HG02678 (cell line): ENCODE measurements around the gene GLP1R.

Experiments used
- ATAC-seq: cut with Tn5 transposase; IDR thresholded peaks from one replicate; pipeline ENCODE4 v1.9.1; 2021; ENCODE audit warnings: mild to moderate bottlenecking, moderate library complexity; ENCODE audit not compliant: unreplicated experiment

Gene GLP1R

DNA sequence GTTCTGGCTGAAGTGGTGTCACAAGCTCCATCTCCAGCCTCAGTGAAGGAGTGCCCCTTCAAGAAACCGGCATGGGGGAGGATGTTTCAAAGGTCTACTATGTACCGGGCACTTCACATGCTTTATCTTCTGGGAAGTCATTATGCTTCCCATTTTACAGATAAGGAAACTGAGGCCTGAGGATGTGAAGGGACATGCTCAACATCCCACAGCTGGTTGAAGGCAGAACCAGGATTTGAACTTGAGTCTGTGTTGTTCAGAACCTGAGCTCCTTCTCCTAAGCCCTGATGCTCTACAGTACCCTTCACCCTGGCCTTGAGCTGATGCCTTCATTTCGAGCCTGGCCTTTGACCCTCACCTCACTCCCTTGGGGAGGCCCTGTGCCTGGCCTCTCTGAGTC lies 13.0 kb downstream of the GLP1R start:
- ATAC-seq, result no peak

DNA sequence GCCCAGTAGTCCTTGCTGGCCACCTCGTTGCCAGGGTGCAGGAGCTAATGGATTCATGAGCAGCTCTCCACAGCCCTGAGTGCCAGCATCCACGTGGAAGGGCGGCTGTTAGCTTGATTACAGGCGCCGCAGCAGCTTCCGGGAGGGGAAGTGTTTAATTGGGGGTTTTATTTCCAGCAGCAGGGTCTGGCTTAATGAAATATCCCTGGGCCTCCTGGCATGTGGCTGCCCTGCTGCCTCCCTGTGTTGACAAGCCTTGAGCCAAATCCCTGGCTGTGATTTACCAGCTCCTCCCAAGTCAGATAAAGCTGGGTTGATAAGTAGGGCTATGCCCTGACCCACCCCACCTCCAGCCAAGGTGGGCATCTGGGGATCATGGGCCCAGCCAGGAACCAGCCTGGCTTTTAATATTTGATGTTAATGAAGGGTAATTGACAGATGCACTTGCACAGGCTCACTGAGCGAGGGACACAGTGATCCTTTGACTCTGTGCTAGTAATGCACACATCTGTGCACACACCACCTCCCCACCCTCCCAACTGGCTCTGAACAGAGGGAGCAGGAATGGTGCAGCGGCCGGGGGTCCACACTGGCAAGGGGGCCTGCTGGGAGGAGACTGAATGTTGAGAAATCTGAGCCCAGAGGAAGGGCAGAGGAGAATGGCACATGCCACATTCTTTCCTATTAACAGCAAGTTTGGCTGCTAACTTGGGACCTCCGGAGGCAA lies 13.6 kb downstream of the GLP1R start:
- no peak for ATAC-seq

DNA sequence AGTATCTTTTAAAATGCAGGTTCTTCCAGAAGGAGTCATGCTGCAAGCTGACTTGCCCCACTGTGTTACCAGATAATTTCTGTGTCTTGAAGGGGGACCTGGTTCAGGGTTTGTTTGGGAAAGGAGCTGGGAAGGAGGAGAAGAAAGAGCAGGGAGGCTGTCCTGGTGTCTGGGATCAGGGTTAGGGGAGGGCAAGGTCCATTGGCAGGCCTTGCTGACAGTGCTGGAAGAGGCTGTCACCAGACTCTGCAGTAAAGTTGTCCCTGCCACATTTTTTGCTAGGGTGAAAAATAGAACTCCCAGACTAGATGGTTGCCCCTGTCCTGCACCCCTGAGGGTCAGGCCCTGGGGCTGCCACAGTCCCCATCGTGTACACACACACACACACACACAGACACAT lies 14.9 kb downstream of the GLP1R start:
- no peak for ATAC-seq

DNA sequence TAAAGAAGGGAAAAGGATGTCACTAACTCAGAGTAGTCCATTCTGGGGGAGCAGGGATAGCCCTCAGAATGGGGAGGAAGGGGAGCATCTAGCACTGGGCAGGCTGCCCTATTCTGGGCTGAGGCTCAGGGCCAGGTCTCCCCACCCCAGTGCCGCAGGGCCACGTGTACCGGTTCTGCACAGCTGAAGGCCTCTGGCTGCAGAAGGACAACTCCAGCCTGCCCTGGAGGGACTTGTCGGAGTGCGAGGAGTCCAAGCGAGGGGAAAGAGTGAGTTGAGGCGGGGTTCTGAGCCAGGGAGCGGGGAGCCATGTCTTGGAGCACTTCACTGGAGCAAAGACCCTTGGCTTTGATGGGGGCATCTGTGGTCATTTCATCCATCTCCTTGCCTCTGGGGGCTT lies 17.0 kb downstream of the GLP1R start:
- ATAC-seq, result no peak

DNA sequence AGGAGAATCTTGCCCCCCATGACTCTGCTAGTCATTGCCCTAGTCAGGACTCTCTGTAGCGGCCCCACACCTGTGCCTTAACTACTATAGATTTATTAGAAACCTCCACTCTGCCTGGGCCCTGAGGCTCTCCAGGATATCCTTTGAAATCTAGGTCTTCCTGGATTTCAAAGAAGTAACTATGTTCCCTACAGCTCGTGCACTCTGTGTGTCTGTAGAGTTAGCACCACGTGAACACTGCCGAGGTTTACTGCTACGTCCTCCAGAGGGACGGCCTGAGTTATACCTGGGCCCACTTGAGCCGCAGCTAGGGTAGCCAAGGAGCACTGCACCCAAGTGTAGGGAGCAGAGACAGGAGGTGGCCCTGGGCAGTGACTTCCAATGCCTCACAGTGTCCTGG lies 19.8 kb downstream of the GLP1R start:
- ATAC-seq, result no peak

DNA sequence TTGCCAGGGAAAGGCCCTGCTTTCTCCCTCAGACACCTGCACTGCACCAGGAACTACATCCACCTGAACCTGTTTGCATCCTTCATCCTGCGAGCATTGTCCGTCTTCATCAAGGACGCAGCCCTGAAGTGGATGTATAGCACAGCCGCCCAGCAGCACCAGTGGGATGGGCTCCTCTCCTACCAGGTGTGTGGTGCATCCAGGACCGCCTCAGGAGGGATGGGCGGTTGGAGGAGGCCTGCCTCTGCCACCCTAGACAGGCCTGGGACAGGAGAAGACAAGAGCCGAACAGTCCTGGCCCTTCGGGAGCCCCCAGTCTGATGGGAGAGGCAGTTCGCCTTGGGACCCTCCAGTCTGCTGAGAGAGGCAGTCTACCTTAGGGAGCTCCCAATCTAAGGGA lies 24.2 kb downstream of the GLP1R start:
- ATAC-seq, result no peak

DNA sequence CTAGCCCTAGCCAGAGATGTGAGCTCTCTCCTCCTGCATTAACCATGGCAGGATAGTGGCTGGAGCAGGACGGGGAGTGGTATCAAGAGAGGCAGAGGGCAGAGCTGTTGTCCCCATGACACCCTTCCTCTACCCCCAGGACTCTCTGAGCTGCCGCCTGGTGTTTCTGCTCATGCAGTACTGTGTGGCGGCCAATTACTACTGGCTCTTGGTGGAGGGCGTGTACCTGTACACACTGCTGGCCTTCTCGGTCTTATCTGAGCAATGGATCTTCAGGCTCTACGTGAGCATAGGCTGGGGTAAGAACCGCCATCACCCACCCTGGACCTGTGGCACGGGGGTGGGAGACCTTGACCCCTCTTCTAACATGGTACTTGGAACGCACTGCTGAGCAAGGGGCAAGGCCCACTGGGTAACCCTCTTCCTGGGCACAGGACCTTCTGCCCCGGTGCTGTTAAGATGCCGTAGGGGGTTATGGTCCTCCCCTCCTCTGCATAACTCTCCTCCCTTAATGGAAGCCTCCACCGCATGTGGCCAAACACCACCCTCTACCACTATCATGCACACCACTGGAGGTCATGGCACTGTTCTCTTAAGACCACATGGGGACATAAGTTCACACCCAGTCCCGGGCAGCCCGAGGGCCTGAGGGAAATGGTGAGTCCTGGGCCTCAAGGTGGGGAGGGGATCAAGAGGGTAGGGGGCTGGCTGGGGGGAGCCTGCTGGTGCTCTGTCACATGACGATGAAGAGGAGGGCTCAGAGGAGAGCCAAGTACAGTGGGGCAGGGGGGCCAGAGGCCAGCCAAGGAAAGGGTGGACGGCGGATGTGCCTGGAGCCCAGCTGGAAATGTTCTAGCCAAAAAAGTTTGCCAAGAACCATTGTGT lies 25.1 kb downstream of the GLP1R start:
- no peak for ATAC-seq

DNA sequence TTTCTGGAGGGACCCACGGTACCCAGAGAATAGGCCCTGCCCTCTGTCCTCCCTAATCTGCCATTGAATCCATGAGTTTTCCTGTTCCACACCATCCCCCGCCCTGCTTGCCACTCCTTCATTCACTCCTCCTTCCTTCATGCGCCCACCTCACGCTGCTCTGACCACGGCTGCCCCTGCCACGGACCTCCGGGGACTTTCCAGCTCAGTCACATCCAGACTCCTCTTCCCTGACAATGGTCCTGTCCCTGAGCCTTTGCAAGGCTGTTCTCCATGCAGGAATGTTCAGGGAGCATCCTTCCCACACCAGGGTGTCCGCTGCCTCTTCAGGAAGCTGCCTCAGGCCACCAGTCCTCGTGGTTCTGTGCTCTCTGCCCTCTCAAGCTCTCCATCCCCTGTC lies 25.9 kb downstream of the GLP1R start:
- no peak for ATAC-seq

DNA sequence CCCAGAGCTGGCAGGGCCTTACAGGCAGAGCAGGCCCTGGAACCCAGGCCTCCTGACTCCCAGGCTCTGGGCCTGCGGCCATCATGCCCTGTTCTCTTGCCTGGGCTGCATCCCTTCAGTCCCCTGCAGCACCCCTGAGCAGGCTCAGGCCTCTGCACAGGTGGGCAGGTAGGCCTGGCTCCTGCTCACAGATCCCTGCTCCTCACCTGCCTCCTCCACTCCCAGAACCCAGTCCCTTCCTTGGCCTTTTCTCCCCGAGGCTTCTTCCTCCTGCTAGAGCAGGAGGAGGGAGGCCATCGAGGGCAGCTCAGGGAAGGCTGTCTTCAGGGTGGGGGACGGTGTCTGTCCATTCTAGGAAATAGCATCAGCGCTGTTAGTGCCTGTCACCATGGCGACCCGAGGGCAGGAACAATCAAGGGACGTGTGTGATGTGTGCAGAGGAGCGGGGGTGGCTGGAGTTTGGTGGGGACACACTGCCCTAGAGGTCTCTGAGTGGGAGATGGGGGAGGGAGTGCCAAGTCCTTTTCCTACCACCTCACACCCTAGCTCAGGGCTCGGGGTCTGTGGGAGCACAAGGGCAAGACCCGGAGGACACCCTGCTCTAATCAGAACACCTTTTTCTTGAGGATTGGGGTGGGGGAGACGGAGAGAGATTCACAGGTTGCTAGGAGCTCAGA lies 26.6 kb downstream of the GLP1R start:
- ATAC-seq, result no peak

DNA sequence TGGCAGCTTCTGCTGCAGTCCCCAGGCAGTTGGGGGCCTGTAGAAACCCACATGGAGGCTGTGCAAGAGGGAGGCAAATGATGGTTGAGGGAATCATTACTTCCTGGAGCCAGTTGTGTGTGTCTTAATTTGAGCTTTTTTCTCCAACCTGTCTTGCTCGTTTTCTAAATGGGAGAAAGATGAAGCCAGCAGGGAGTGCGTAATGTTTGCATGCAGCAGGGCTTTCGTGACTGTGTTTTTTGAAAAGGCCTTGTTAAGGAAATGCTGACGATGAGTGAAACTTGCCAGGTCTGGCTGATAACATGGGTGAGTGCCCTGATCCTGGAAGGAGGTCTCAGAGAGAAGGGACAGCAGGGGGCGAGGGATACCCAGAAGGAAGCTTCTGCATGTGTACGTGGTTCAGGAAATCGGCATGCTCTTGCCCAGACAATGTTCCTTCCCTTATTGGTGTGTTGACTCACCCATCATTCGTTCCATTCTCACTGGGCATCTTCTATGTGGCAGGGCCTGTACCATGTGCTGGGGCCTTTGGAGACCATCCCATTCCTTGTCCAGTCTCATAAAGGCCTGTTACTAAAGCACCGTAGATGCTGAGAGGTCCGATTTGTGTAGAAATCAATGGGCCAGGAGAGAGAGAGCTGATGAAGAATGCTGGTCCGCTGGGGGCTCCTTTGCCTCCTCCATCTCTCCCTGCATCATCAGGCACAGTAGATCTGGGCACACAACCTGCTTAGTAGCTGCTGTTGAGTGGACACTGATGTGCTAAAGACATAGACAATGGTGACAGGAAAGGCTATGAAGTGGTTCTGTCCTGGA lies 27.4 kb downstream of the GLP1R start:
- no peak for ATAC-seq

DNA sequence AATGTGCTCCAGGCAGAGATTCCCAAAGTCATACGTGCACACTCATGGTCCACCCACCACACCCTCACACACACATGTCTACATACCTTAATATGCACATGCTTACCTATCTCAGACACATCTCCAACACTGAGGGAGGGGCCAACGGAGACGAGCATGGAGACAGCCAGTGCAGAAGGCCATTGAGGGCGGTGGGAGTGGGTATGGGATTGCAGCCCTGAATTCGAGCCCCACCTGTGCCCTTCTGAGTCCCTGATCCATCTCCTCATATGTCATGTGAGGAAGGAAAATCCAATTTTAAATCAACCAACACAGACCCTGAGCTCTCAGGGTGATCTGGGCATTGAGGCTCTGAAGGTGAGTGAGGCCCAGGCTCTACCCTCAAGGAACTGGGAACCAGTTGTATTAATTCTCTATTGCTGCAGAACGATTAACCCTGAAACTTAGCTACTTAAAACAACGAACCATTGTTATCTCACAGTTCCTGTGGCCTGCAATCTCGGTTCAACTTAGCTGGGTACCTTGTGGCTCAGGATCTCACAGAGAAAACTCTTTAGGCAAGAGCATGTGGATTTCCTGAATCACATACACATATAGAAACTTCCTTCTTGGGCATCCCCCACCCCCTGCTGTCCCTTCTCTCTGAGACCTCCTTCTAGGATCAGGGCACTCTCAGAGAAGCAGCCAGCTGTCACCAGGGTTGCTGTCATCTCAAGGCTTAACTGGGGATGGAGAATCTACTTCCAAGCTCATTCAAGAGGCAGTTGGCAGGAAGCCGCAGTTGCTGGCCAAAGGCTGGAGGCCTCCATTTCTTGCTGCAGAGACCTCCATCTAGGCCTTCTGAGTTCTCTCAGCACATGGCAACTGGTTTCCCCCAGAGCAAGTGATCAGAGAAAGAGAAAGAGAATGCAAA lies 28.3 kb downstream of the GLP1R start:
- no peak for ATAC-seq

DNA sequence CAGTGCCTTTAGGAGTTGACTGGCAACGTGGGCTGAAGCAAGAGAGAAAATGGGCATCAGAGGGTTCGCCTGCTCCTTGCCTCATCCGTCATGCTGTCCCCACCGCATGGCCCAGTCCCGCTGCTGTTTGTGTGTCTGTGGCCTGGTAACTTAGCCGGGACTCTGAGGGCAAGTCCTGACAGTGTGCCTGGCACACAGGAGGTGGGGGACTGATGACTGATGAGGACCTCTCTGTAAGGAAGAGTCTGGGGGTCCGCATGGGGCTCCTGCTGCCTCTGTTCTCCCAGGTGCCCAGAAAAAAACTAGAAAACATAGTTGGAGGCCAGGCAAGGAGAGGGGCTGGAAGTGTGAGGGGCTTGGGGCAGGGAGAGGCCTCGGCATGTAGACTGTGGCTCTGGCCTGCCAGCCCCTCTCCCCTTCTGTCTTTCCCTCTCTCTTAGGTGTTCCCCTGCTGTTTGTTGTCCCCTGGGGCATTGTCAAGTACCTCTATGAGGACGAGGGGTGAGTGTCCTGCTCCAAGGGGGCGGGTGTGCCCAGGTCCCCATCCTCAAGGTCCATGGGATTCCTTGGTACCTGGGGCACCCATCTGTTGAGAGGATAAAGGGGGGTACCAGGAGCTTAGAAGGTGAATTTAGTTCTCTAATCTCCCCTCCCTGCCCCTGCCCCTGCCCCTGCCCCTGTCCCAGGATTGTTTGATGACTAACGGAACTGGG lies 29.5 kb downstream of the GLP1R start:
- ATAC-seq, result no peak

DNA sequence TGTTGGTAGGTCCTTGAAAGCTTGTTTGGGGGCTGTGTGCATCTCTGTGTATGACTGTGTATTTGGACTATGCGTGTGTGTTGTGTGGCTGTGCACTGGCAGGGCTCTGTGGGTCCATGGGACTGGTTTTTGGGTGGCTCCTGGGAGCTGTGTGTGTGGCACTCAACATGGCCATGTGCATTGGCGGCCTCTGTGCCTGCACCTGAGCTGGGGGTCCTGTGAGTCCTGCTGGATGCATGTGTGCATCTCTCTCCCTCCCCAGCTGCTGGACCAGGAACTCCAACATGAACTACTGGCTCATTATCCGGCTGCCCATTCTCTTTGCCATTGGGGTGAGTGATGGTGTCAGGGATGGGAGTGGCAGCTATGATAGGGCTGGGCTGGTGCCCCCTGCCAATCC lies 30.1 kb downstream of the GLP1R start:
- ATAC-seq, result no peak

DNA sequence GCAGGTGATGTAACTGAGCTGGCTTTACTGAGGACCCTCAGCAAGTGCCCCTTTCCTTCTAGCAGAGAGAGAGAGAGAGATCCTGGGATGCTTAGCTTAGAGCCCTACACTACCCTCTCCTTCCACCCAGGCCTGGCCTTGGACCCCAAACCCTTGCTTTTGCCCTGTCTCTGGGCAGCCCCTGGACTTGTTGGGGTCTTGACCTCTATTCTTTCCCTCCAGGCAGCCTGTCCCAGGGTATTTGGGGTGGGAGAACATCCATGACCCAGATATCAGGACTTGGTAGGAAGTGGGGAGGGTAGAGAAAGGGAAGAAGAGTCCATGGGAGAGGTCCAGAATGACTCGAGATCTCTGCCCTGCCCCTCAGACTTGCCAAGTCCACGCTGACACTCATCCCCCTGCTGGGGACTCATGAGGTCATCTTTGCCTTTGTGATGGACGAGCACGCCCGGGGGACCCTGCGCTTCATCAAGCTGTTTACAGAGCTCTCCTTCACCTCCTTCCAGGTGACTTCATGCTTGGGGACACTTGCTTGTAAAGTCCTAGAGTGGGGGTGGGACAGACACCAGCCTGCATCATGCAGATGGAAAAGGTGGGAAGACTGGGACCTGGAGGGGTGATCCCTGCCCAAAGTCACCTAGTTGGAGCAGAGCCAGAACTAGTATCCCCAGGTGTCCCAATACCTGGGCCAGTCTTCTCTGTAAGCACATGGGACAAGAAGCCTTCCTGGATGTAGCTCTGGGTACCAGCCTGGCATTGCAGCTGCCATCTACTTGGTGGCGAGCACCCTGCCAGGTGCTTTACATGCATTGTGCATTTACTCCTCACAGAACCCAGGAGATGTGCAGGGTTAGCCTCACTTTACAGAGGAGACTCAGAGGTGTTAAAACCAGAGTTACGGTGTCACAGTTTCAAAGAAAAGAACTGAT lies 30.9 kb downstream of the GLP1R start:
- no peak for ATAC-seq

DNA sequence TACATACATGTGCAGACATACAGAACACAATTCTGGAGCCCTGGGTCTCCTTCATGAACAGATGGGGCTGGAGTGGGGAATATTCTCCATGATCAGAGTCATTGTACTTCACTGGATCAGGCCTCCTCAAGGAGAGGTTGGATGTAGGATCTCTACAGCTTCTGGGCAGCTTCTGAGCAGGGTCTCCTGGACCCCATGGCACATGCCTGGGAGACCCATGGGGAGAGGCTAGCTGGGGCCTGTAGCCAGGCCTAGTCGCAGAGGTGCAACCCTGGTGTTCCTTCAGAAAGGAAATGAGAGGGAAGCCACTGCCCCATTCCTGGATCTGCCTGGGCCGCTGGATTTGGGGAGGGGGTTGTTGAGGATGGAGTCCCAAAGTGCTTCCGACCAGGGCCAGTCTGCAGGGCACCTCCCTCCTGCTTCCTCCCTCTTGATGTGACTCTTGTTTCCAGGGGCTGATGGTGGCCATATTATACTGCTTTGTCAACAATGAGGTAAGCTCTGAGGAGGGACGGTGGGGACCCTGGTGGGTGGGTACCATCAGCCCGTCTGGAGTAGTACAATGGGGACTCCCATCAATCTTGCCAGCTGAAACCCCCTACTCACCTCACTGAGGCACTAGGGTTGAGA lies 31.8 kb downstream of the GLP1R start:
- ATAC-seq, result no peak

DNA sequence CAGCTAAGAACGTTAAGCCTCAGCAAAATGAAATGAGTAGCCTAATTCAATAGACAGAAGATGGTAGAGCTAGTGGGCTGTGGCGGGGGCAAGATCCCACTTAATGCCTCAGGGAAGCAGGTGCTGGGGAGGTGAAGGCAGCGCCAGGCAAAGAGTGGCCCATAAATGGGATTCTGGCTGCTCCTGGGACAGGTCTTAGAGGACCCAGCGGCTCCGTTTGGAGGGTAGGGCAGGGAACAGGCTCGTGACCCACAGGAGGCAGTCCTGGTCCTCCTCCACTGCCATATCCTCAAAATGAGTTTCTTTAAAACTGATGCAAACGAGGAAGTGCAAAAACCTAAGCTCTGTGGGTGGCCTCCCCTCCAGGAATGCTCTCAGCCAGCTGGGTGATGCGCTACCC lies 33.7 kb downstream of the GLP1R start:
- ATAC-seq, result no peak

DNA sequence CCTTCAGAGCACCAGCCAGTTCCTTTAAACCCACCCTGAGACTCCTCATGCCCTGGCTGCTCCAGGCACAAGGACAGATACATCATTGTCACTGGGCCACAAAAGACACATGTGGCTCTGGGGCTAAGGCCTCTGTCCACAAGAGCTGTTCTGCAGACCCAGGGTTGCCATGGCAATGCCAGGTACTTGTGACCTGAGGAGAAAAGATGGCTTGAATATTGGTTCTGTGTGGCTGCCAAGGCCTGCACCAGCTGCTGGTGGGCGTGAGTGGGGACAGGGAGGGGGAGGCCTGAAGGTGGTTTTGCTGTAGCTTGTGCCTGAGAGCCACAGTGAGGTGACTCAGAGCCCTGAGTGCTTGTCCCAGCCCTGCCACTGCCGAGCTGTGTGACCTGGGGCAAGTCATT lies 34.7 kb downstream of the GLP1R start:
- no peak for ATAC-seq

DNA sequence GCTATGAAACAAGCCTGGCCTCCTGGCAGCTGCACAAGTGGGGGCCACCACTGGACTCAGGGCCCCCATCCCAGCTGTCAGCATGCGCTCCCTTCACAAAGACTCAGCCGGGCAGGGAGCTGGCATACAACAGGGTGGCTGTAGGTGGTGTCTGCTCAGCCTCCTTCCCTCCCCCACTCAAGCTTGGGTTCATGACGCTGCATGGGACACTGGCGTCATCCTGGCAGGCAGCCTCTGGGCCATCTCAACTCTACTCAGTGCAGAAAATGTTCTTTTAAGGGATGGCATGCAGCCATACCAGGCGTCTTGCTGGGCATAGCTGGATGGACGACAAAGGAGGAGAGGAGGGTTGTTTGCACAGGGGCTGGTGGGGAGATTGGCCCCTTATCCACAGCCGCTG lies 35.9 kb downstream of the GLP1R start:
- no peak for ATAC-seq
